ENCODE data around the gene TMPRSS3.

The TMPRSS3 gene

GRCh38 chr21:42421018-42421793, 25.4 kb upstream of the TMPRSS3 start:
- peaks cover 54% of the 10 kb centered on the region for H3K4me1 ChIP-seq (ENCODE audit: insufficient read depth, low read length, poor library complexity, severe bottlenecking)
- H3K79me2 ChIP-seq (ENCODE audit: insufficient read depth, low read length): no peaks in the 10 kb centered on the region
- no peak overlapping the region for H2AFZ ChIP-seq (ENCODE audit: low read length)
- no peaks in the 10 kb centered on the region for H3K27me3 ChIP-seq (ENCODE audit: insufficient read depth, low read length, poor library complexity, severe bottlenecking)
- H3K9me2 ChIP-seq (replicated peaks; ENCODE audit: low read depth, low read length): no peaks in the 10 kb centered on the region
- peaks cover 24% of the 10 kb centered on the region for H3F3A ChIP-seq (ENCODE audit: low read depth)
- TF ChIP-seq, protein P1, sequence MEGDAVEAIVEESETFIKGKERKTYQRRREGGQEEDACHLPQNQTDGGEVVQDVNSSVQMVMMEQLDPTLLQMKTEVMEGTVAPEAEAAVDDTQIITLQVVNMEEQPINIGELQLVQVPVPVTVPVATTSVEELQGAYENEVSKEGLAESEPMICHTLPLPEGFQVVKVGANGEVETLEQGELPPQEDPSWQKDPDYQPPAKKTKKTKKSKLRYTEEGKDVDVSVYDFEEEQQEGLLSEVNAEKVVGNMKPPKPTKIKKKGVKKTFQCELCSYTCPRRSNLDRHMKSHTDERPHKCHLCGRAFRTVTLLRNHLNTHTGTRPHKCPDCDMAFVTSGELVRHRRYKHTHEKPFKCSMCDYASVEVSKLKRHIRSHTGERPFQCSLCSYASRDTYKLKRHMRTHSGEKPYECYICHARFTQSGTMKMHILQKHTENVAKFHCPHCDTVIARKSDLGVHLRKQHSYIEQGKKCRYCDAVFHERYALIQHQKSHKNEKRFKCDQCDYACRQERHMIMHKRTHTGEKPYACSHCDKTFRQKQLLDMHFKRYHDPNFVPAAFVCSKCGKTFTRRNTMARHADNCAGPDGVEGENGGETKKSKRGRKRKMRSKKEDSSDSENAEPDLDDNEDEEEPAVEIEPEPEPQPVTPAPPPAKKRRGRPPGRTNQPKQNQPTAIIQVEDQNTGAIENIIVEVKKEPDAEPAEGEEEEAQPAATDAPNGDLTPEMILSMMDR (conservative IDR thresholded peaks at IDR 0.05; ENCODE audit: low read length): no peak
- no peak for TF ChIP-seq EZH2phosphoT487 (IDR thresholded peaks at IDR 0.05; ENCODE audit: borderline replicate concordance)
- H4K20me1 ChIP-seq (ENCODE audit: insufficient read depth, low read length, poor library complexity, severe bottlenecking): no peaks in the 10 kb centered on the region
- no peak overlapping the region for H3K4me3 ChIP-seq (ENCODE audit: low read length, poor library complexity, severe bottlenecking)
- H3K9me3 ChIP-seq (ENCODE audit: insufficient read depth, low read depth, low read length): peaks cover 15% of the 10 kb centered on the region
- H3K9ac ChIP-seq (ENCODE audit: low read depth, low read length, poor library complexity, severe bottlenecking): no peak overlapping the region
- no peak overlapping the region for H3K4me2 ChIP-seq (ENCODE audit: low read depth, low read length, poor library complexity, severe bottlenecking)
- H3K36me3 ChIP-seq (ENCODE audit: insufficient read depth, low read length): peaks cover 27% of the 10 kb centered on the region; the same call in 1 of the 2 replicates

DNA sequence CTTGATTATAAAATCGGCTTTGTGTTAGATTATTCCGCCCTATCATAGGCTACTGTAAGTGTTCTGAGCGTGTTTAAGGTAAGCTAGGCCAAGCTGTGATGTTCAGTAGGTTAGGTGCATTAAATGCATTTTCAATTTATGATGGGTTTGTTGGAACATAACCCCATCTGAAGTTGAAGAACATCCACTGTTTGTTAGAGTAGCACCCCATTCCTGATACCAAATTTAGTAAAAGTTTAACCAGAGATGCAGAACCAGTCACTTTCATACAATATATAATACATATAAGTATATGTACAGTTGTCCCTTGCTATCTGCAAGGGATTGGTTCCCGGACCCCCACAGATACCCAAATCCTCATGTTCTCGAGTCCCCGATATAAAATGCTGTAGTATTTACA, 24.0 kb upstream of the TMPRSS3 start:
- Histone ChIP-seq H3K4me3 (ENCODE audit: low read length, poor library complexity, severe bottlenecking) (no peak overlapping the region), H3K4me2 (ENCODE audit: low read depth, low read length, poor library complexity, severe bottlenecking) (no peak overlapping the region), H4K20me1 (ENCODE audit: insufficient read depth, low read length, poor library complexity, severe bottlenecking) (no peaks in the 10 kb centered on the region), H3K36me3 (ENCODE audit: insufficient read depth, low read length) (peaks cover 27% of the 10 kb centered on the region; the same call in 1 of the 2 replicates), H3F3A (ENCODE audit: low read depth) (peaks cover 14% of the 10 kb centered on the region), H3K9me2 (replicated peaks; ENCODE audit: low read depth, low read length) (no peaks in the 10 kb centered on the region), H3K9ac (ENCODE audit: low read depth, low read length, poor library complexity, severe bottlenecking) (no peak overlapping the region), H3K27me3 (ENCODE audit: insufficient read depth, low read length, poor library complexity, severe bottlenecking) (no peaks in the 10 kb centered on the region), H3K79me2 (ENCODE audit: insufficient read depth, low read length) (no peaks in the 10 kb centered on the region), H3K4me1 (ENCODE audit: insufficient read depth, low read length, poor library complexity, severe bottlenecking) (peaks cover 58% of the 10 kb centered on the region), H3K9me3 (ENCODE audit: insufficient read depth, low read depth, low read length) (peaks cover 15% of the 10 kb centered on the region), H2AFZ (ENCODE audit: low read length) (no peak overlapping the region)
- TF ChIP-seq, protein P1 (conservative IDR thresholded peaks at IDR 0.05; ENCODE audit: low read length): no peak
- no peak for TF ChIP-seq EZH2phosphoT487 (IDR thresholded peaks at IDR 0.05; ENCODE audit: borderline replicate concordance)

- Histone ChIP-seq H3K9ac (ENCODE audit: low read depth, low read length, poor library complexity, severe bottlenecking) (no peak overlapping the region), H3K36me3 (ENCODE audit: insufficient read depth, low read length) (peaks cover 27% of the 10 kb centered on the region; the same call in 1 of the 2 replicates)
These were observed 23.0 kb upstream of the TMPRSS3 start for GRCh38 chr21:42418886-42419285.

More at GRCh38 chr21:42418886-42419285, 23.0 kb upstream of the TMPRSS3 start:
- H3F3A ChIP-seq (ENCODE audit: low read depth): peaks cover 5% of the 10 kb centered on the region; the same call in 1 of the 2 replicates
- no peaks in the 10 kb centered on the region for H3K9me2 ChIP-seq (replicated peaks; ENCODE audit: low read depth, low read length)
- no peak overlapping the region for H3K4me2 ChIP-seq (ENCODE audit: low read depth, low read length, poor library complexity, severe bottlenecking)
- H4K20me1 ChIP-seq (ENCODE audit: insufficient read depth, low read length, poor library complexity, severe bottlenecking): no peaks in the 10 kb centered on the region
- H2AFZ ChIP-seq (ENCODE audit: low read length): no peak overlapping the region
- TF ChIP-seq, protein P1 (conservative IDR thresholded peaks at IDR 0.05; ENCODE audit: low read length): no peak
- TF ChIP-seq EZH2phosphoT487 (IDR thresholded peaks at IDR 0.05; ENCODE audit: borderline replicate concordance): no peak
- H3K79me2 ChIP-seq (ENCODE audit: insufficient read depth, low read length): no peaks in the 10 kb centered on the region
- no peak overlapping the region for H3K4me3 ChIP-seq (ENCODE audit: low read length, poor library complexity, severe bottlenecking)
- H3K4me1 ChIP-seq (ENCODE audit: insufficient read depth, low read length, poor library complexity, severe bottlenecking): peaks cover 49% of the 10 kb centered on the region
- H3K9me3 ChIP-seq (ENCODE audit: insufficient read depth, low read depth, low read length): peaks cover 15% of the 10 kb centered on the region
- no peaks in the 10 kb centered on the region for H3K27me3 ChIP-seq (ENCODE audit: insufficient read depth, low read length, poor library complexity, severe bottlenecking)
